Measurements from ENCODE around the gene CCDC74B. TPM values are rescaled to one million over a fixed set of nuclear protein-coding genes. Genes with fewer than 3 reads are reported as not detected.
"Not testable (repeated sequence)": the region's sequence is repeated elsewhere in the genome, so short reads cannot be mapped to it uniquely, and the experiment has no call there.

Gene CCDC74B
- total RNA-seq, 1 donor from 2014 or later = 1.0 TPM

DNA sequence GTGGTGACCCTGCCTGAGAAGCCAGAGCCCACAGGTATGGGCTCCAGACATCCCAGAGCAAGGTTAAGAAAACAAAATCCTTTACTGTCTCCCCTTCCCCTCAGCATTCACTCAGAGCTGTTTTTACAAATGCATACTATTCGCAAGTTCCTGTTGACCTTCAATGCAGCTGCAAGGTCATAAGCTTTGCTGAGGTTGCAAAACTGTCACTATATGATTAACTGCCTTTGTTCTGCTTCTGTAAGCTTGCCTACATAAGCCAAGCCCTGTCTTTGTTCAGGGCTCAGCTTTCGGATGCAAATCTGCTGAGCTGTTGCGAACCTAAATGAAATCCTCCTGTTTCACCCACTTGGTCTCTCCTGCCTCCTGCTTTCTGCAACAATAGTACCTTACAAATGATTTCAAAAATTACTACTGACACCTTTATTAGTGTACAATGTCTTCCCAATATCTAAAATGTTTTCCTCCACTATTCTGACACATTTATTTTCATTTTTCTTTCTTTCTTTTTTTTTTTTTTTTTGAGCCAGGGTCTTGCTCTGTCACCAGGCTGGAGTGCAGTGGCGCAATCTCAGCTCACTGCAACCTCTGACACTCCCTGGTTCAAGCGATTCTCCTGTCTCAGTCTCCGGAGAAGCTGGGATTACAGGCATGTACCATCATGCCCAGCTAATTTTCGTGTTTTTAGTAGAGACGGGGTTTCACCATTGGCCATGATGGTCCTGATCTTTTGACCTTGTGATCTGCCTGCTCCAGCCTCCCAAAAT is 42.1 kb downstream of the CCDC74B start:
- H3K27ac Mint-ChIP-seq (ENCODE audit: unreplicated experiment); H3K27me3 Mint-ChIP-seq (ENCODE audit: low read depth); H3K36me3 Mint-ChIP-seq (ENCODE audit: low read depth); H3K4me1 Mint-ChIP-seq (ENCODE audit: low read depth); H3K9me3 Mint-ChIP-seq (ENCODE audit: low read depth); DNase-seq (ENCODE audit: low spot score); H3K4me3 Mint-ChIP-seq (ENCODE audit: unreplicated experiment): not testable (repeated sequence)

Other genes with a start within 250 kb of the CCDC74B start
- gene RAB6C, start 165.4 kb downstream of the CCDC74B start, total RNA-seq = 0.24 to 0.37 TPM (median 0.31 TPM) in 3 replicates
- gene POTEF, start 15.9 kb downstream of the CCDC74B start, total RNA-seq = 8.4 TPM in 2 of 3 replicates, not detected in the other
- 50.7 to 67.1 TPM (median 58.3 TPM) in 3 replicates for gene SMPD4, start 36.5 kb upstream of the CCDC74B start, total RNA-seq
- 255 to 269 TPM (median 260 TPM) in 3 replicates for gene MZT2B, start 37.1 kb upstream of the CCDC74B start, total RNA-seq
- gene TUBA3E, start 53.3 kb upstream of the CCDC74B start, total RNA-seq = not detected in 3 replicates
- gene IMP4, start 197.8 kb upstream of the CCDC74B start, total RNA-seq = 43.5 to 50.1 TPM (median 48.4 TPM) in 3 replicates
- 24.0 to 31.9 TPM (median 26.0 TPM) in 3 replicates for gene PTPN18, start 210.9 kb upstream of the CCDC74B start, total RNA-seq